ENCODE data around the gene HSD11B1L.

The HSD11B1L gene

GRCh38 chr19:5664515-5664914 lies 16.3 kb upstream of the HSD11B1L start:
- ChIA-PET POLR2A (interaction anchor here (1.5 to 1.9 kb wide), 2 partner anchors 25 to 42 kb away, joined by 4 to 5 read pairs; partner anchors contain the start of genes RPL36, SAFB and SAFB2), CTCF (interaction anchor here (0.5 to 0.6 kb wide), 2 partner anchors 25 to 1671 kb away, joined by 3 to 4 read pairs; partner anchors contain the start of gene RPL36)
- H3K4me1 ChIP-seq (ENCODE audit: control insufficient read depth, insufficient read depth, low read length) = no peaks in the 10 kb centered on the region
- H3K36me3 ChIP-seq (ENCODE audit: control insufficient read depth in 2 of 2, insufficient read depth in 1 of 2, low read length in 2 of 2) = peaks cover 56 to 95% of the 10 kb centered on the region in 2 experiments
- no peak for TF ChIP-seq ZNF202 (tag by site-specific recombination; IDR thresholded peaks at IDR 0.05; ENCODE audit: borderline replicate concordance)
- TF ChIP-seq KLF17 (tag by site-specific recombination; IDR thresholded peaks at IDR 0.05) = no peak
- no peak for TF ChIP-seq ZNF248 (tag by site-specific recombination; IDR thresholded peaks at IDR 0.05)
- TF ChIP-seq, protein P1, sequence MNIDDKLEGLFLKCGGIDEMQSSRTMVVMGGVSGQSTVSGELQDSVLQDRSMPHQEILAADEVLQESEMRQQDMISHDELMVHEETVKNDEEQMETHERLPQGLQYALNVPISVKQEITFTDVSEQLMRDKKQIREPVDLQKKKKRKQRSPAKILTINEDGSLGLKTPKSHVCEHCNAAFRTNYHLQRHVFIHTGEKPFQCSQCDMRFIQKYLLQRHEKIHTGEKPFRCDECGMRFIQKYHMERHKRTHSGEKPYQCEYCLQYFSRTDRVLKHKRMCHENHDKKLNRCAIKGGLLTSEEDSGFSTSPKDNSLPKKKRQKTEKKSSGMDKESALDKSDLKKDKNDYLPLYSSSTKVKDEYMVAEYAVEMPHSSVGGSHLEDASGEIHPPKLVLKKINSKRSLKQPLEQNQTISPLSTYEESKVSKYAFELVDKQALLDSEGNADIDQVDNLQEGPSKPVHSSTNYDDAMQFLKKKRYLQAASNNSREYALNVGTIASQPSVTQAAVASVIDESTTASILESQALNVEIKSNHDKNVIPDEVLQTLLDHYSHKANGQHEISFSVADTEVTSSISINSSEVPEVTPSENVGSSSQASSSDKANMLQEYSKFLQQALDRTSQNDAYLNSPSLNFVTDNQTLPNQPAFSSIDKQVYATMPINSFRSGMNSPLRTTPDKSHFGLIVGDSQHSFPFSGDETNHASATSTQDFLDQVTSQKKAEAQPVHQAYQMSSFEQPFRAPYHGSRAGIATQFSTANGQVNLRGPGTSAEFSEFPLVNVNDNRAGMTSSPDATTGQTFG (tag by site-specific recombination; IDR thresholded peaks at IDR 0.05; ENCODE audit: borderline replicate concordance) = no peak
- TF ChIP-seq ZNF555 (tag by site-specific recombination; conservative IDR thresholded peaks at IDR 0.05) = no peak
- no peak for TF ChIP-seq ZNF791 (tag by site-specific recombination; IDR thresholded peaks at IDR 0.05)
- no peak for TF ChIP-seq ZNF624 (tag by site-specific recombination; IDR thresholded peaks at IDR 0.05)
- TF ChIP-seq, protein P2, sequence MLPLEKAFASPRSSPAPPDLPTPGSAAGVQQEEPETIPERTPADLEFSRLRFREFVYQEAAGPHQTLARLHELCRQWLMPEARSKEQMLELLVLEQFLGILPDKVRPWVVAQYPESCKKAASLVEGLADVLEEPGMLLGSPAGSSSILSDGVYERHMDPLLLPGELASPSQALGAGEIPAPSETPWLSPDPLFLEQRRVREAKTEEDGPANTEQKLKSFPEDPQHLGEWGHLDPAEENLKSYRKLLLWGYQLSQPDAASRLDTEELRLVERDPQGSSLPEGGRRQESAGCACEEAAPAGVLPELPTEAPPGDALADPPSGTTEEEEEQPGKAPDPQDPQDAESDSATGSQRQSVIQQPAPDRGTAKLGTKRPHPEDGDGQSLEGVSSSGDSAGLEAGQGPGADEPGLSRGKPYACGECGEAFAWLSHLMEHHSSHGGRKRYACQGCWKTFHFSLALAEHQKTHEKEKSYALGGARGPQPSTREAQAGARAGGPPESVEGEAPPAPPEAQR (tag by site-specific recombination; IDR thresholded peaks at IDR 0.05) = no peak
- TF ChIP-seq ZNF549 (tag by site-specific recombination; IDR thresholded peaks at IDR 0.05) = no peak
- no peak for TF ChIP-seq ZNF433 (tag by site-specific recombination; IDR thresholded peaks at IDR 0.05; ENCODE audit: low read depth)
- no peak for TF ChIP-seq GLI2 (tag by site-specific recombination; IDR thresholded peaks at IDR 0.05; ENCODE audit: borderline replicate concordance, low read depth)
- H3K27ac ChIP-seq (ENCODE audit: extremely low read depth, low read depth, low read length) = no peak overlapping the region
- no peak overlapping the region for H3K4me3 ChIP-seq (ENCODE audit: low read depth, low read length)
- H3K9me3 ChIP-seq (ENCODE audit: control insufficient read depth, insufficient read depth, low read depth, low read length) = no peaks in the 10 kb centered on the region

GRCh38 chr19:5665781-5666513 lies 14.9 kb upstream of the HSD11B1L start:
- Histone ChIP-seq H3K4me1 (ENCODE audit: control insufficient read depth, insufficient read depth, low read length) (no peaks in the 10 kb centered on the region), H3K27ac (ENCODE audit: extremely low read depth, low read depth, low read length) (0 out of 2 replicates have a peak overlapping the region, but pooled peaks have one; percentile 11), H3K4me3 (ENCODE audit: low read depth, low read length) (no peak overlapping the region), H3K9me3 (ENCODE audit: control insufficient read depth, insufficient read depth, low read depth, low read length) (no peaks in the 10 kb centered on the region), H3K36me3 (ENCODE audit: control insufficient read depth in 2 of 2, insufficient read depth in 1 of 2, low read length in 2 of 2) (peaks cover 44 to 86% of the 10 kb centered on the region in 2 experiments)
- CTCF ChIA-PET = interaction anchor here (1.0 to 1.1 kb wide), 2 partner anchors 11 to 29 kb away, joined by 3 read pairs; no protein-coding TSS in a partner anchor
- POLR2A ChIA-PET = interaction anchor here (1.0 to 1.9 kb wide), 3 partner anchors 24 to 43 kb away, joined by 4 to 5 read pairs (median 5); partner anchors contain the start of genes RPL36, SAFB and SAFB2
- TF ChIP-seq ZNF433 (tag by site-specific recombination; IDR thresholded peaks at IDR 0.05; ENCODE audit: low read depth) = no peak
- TF ChIP-seq ZNF211 (tag by site-specific recombination; IDR thresholded peaks at IDR 0.05; ENCODE audit: low read depth) = no peak
- no peak for TF ChIP-seq ZNF830 (tag by site-specific recombination; IDR thresholded peaks at IDR 0.05; ENCODE audit: low read depth)
- no peak for TF ChIP-seq KLF9 (tag by site-specific recombination; IDR thresholded peaks at IDR 0.05; ENCODE audit: low read depth)
- TF ChIP-seq ZSCAN16 (tag by site-specific recombination; IDR thresholded peaks at IDR 0.05) = no peak
- TF ChIP-seq MEIS1 (CRISPR knock-in tag; IDR thresholded peaks at IDR 0.05; ENCODE audit: borderline replicate concordance) = no peak
- no peak for TF ChIP-seq ZNF221 (tag by site-specific recombination; IDR thresholded peaks at IDR 0.05; ENCODE audit: borderline replicate concordance)
- TF ChIP-seq, protein P3, sequence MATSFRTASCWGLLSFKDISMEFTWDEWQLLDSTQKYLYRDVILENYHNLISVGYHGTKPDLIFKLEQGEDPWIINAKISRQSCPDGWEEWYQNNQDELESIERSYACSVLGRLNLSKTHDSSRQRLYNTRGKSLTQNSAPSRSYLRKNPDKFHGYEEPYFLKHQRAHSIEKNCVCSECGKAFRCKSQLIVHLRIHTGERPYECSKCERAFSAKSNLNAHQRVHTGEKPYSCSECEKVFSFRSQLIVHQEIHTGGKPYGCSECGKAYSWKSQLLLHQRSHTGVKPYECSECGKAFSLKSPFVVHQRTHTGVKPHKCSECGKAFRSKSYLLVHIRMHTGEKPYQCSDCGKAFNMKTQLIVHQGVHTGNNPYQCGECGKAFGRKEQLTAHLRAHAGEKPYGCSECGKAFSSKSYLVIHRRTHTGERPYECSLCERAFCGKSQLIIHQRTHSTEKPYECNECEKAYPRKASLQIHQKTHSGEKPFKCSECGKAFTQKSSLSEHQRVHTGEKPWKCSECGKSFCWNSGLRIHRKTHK (tag by site-specific recombination; IDR thresholded peaks at IDR 0.05) = no peak
- no peak for TF ChIP-seq OSR2 (tag by site-specific recombination; IDR thresholded peaks at IDR 0.05)
- TF ChIP-seq ZNF701 (tag by site-specific recombination; IDR thresholded peaks at IDR 0.05) = no peak
- no peak for TF ChIP-seq ZNF423 (tag by site-specific recombination; IDR thresholded peaks at IDR 0.05)
- TF ChIP-seq INSM2 (tag by site-specific recombination; IDR thresholded peaks at IDR 0.05) = no peak
- TF ChIP-seq ZNF621 (tag by site-specific recombination; IDR thresholded peaks at IDR 0.05) = no peak
